Activated CD4-positive, alpha-beta T cell treated with anti-CD3 and anti-CD28 coated beads for 24 hours (primary cell): ENCODE data around the gene GCK.

Experiments used
- DNase-seq, 2 donors: peaks; one replicate each; pipeline ENCODE4 v3.0.0-alpha.2; 2020; ENCODE audit warnings: low read depth in 2 of 2

Gene GCK

GRCh38 chr7:44189286-44189992 is at the start of gene GCK:
Gene GCK (minus strand): TSS chr7:44189439. CDS start chr7:44188953, 486 bp downstream.
- DNase-seq: no peak

GRCh38 chr7:44238116-44238695 is 49.0 kb upstream of the GCK start:
- no peak for DNase-seq

- no peak for DNase-seq
Measured at GRCh38 chr7:44237696-44238095, 48.5 kb upstream of the GCK start.

- no peak for DNase-seq
Measured at GRCh38 chr7:44236333-44236728, 47.1 kb upstream of the GCK start.

- DNase-seq: no peak
Measured at GRCh38 chr7:44235582-44236332, 46.5 kb upstream of the GCK start.

GRCh38 chr7:44235066-44235465 is 45.8 kb upstream of the GCK start:
- DNase-seq: no peak

- no peak for DNase-seq
Measured at GRCh38 chr7:44232901-44233715, 43.9 kb upstream of the GCK start.

- DNase-seq: no peak
Measured at GRCh38 chr7:44232396-44232795, 43.2 kb upstream of the GCK start.

- no peak for DNase-seq
Measured at GRCh38 chr7:44231088-44231487, 41.8 kb upstream of the GCK start.

GRCh38 chr7:44230286-44230685 is 41.0 kb upstream of the GCK start:
- no peak for DNase-seq

- no peak for DNase-seq
Measured at GRCh38 chr7:44229546-44230105, 40.4 kb upstream of the GCK start.

GRCh38 chr7:44228571-44229350 is 39.5 kb upstream of the GCK start:
- DNase-seq: no peak

GRCh38 chr7:44227911-44228310 is 38.7 kb upstream of the GCK start:
- DNase-seq: no peak

GRCh38 chr7:44226396-44226753 is 37.1 kb upstream of the GCK start:
- DNase-seq: no peak

- DNase-seq: no peak
Measured at GRCh38 chr7:44225566-44226395, 36.5 kb upstream of the GCK start.

- no peak for DNase-seq
Measured at GRCh38 chr7:44224974-44225565, 35.8 kb upstream of the GCK start.

- no peak for DNase-seq
Measured at GRCh38 chr7:44224080-44224973, 35.1 kb upstream of the GCK start.

GRCh38 chr7:44223362-44224079 is 34.3 kb upstream of the GCK start:
- no peak for DNase-seq
